ENCODE data around the gene RAB33B. TPM values are rescaled to one million over a fixed set of nuclear protein-coding genes. Genes with fewer than 3 reads are reported as not detected.
"Not testable (repeated sequence)": the region's sequence is repeated elsewhere in the genome, so short reads cannot be mapped to it uniquely, and the experiment has no call there.

Gene RAB33B
- polyA plus RNA-seq, 1 donor (not counting 4 experiments of a cell fraction or from before 2014, with no cell fraction given): 4.4 TPM

DNA sequence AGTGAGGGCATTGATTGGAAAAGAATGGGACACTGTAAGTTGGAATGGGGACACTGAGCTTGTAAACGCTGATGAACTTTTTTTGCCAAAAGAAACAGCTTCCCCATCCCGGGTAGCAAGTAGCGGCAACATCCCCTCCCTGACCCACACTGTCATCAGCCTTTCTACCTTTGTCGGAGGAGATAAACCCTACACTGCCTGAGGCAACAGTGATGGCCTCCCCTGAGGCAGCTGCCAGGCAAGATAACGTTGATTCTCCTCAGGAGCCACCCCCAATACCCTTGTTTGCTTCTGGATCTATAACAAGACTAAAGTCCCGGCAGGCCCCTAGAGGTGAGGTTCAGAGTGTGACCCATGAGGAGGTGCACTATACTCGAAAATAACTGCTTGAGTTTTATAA, 10.3 kb upstream of the RAB33B start:
- Histone ChIP-seq H3K4me2 (ENCODE audit: control insufficient read depth, extremely low read depth, insufficient read depth, low read depth, low read length) (no peak overlapping the region), H3K27ac (ENCODE audit: control insufficient read depth, insufficient read depth, low read length) (no peak overlapping the region), H3K9ac (ENCODE audit: control insufficient read depth, extremely low read depth, insufficient read depth, low read length) (no peak overlapping the region), H2AFZ (ENCODE audit: control insufficient read depth, low read length) (no peak overlapping the region), H3K9me3 (ENCODE audit: control insufficient read depth, low read depth, low read length) (no peaks in the 10 kb centered on the region), H3K27me3 (ENCODE audit: control insufficient read depth, extremely low read depth, insufficient read depth, low read length) (no peaks in the 10 kb centered on the region), H3K36me3 (ENCODE audit: control insufficient read depth in 2 of 2, extremely low read depth in 1 of 2, insufficient read depth in 2 of 2, low read length in 2 of 2) (no peaks in the 10 kb centered on the region), H3K79me2 (ENCODE audit: control insufficient read depth, insufficient read depth, low read length) (peaks cover under 1% of the 10 kb centered on the region), H3K4me1 (ENCODE audit: control insufficient read depth, extremely low read depth, insufficient read depth, low read length) (peaks cover 11% of the 10 kb centered on the region), H4K20me1 (ENCODE audit: control insufficient read depth, extremely low read depth, insufficient read depth, low read length) (no peaks in the 10 kb centered on the region), H3K4me3 (ENCODE audit: control insufficient read depth in 2 of 3, extremely low read depth in 1 of 3, insufficient read depth in 2 of 3, low read depth in 1 of 3, low read length in 3 of 3) (no peak overlapping the region), H3K9me1 (ENCODE audit: control insufficient read depth, extremely low read depth, insufficient read depth, low read length) (no peaks in the 10 kb centered on the region)
- FAIRE-seq (no peak), DNase-seq (ENCODE audit: low read depth, low spot score) (no peak)
- TF ChIP-seq EZH2 (IDR thresholded peaks at IDR 0.05; ENCODE audit: low read length): no peak
- TF ChIP-seq CTCF (optimal IDR thresholded peaks at IDR 0.05 in 1 of 3, IDR thresholded peaks at IDR 0.05 in 1 of 3, conservative IDR thresholded peaks at IDR 0.05 in 1 of 3; ENCODE audit: extremely low read depth in 1 of 3, insufficient read depth in 2 of 3, low read length in 3 of 3): no peak
- dilution Hi-C loops (cut with MboI; ENCODE audit: extremely low pct_ligation_motif_present, low sequenced_read_pairs): no loop called here

GRCh38 chr4:139444881-139445280, 9.0 kb upstream of the RAB33B start:
- FAIRE-seq; H3K4me3 ChIP-seq (ENCODE audit: control insufficient read depth in 2 of 3, extremely low read depth in 1 of 3, insufficient read depth in 2 of 3, low read depth in 1 of 3, low read length in 3 of 3); H3K9me3 ChIP-seq (ENCODE audit: control insufficient read depth, low read depth, low read length); H3K9me1 ChIP-seq (ENCODE audit: control insufficient read depth, extremely low read depth, insufficient read depth, low read length); H4K20me1 ChIP-seq (ENCODE audit: control insufficient read depth, extremely low read depth, insufficient read depth, low read length); dilution Hi-C loops (cut with MboI; ENCODE audit: extremely low pct_ligation_motif_present, low sequenced_read_pairs); H3K27ac ChIP-seq (ENCODE audit: control insufficient read depth, insufficient read depth, low read length); H3K4me2 ChIP-seq (ENCODE audit: control insufficient read depth, extremely low read depth, insufficient read depth, low read depth, low read length); DNase-seq (ENCODE audit: low read depth, low spot score); H3K79me2 ChIP-seq (ENCODE audit: control insufficient read depth, insufficient read depth, low read length); H3K27me3 ChIP-seq (ENCODE audit: control insufficient read depth, extremely low read depth, insufficient read depth, low read length); H3K36me3 ChIP-seq (ENCODE audit: control insufficient read depth in 2 of 2, extremely low read depth in 1 of 2, insufficient read depth in 2 of 2, low read length in 2 of 2); H3K9ac ChIP-seq (ENCODE audit: control insufficient read depth, extremely low read depth, insufficient read depth, low read length); H2AFZ ChIP-seq (ENCODE audit: control insufficient read depth, low read length): not testable (repeated sequence)
- H3K4me1 ChIP-seq (ENCODE audit: control insufficient read depth, extremely low read depth, insufficient read depth, low read length): peaks cover 11% of the 10 kb centered on the region

- H3K9me1 ChIP-seq (ENCODE audit: control insufficient read depth, extremely low read depth, insufficient read depth, low read length); H3K4me3 ChIP-seq (ENCODE audit: control insufficient read depth in 2 of 3, extremely low read depth in 1 of 3, insufficient read depth in 2 of 3, low read depth in 1 of 3, low read length in 3 of 3); H4K20me1 ChIP-seq (ENCODE audit: control insufficient read depth, extremely low read depth, insufficient read depth, low read length); H3K27me3 ChIP-seq (ENCODE audit: control insufficient read depth, extremely low read depth, insufficient read depth, low read length); H2AFZ ChIP-seq (ENCODE audit: control insufficient read depth, low read length); DNase-seq (ENCODE audit: low read depth, low spot score); dilution Hi-C loops (cut with MboI; ENCODE audit: extremely low pct_ligation_motif_present, low sequenced_read_pairs); H3K36me3 ChIP-seq (ENCODE audit: control insufficient read depth in 2 of 2, extremely low read depth in 1 of 2, insufficient read depth in 2 of 2, low read length in 2 of 2); FAIRE-seq; H3K4me2 ChIP-seq (ENCODE audit: control insufficient read depth, extremely low read depth, insufficient read depth, low read depth, low read length); H3K9ac ChIP-seq (ENCODE audit: control insufficient read depth, extremely low read depth, insufficient read depth, low read length); H3K4me1 ChIP-seq (ENCODE audit: control insufficient read depth, extremely low read depth, insufficient read depth, low read length); H3K27ac ChIP-seq (ENCODE audit: control insufficient read depth, insufficient read depth, low read length); H3K9me3 ChIP-seq (ENCODE audit: control insufficient read depth, low read depth, low read length): not testable (repeated sequence)
- H3K79me2 ChIP-seq (ENCODE audit: control insufficient read depth, insufficient read depth, low read length): peaks cover 11% of the 10 kb centered on the region
These were observed 6.8 kb upstream of the RAB33B start for GRCh38 chr4:139447078-139447477.

Data from keratinocyte (primary cell).